Endodermal cell (in vitro differentiated cells): ENCODE results near the gene APBA1. TPM values are rescaled to one million over a fixed set of nuclear protein-coding genes. Genes with fewer than 3 reads are reported as not detected.

Source experiments
- DNase-seq: peaks from one replicate; pipeline ENCODE4 v3.0.0-alpha.2; 2017
- H3K27ac ChIP-seq: 2 replicates; pipeline ENCODE4 v1.5.1; 2013; ENCODE audit warnings: mild to moderate bottlenecking, low read depth, low read length, moderate library complexity
- H3K27me3 ChIP-seq: 2 replicates; pipeline ENCODE4 v1.6.1; 2013; ENCODE audit warnings: mild to moderate bottlenecking, low read length, moderate library complexity; ENCODE audit not compliant: insufficient read depth, control insufficient read depth, poor library complexity, severe bottlenecking
- H3K36me3 ChIP-seq: 2 replicates; pipeline ENCODE4 v1.7.0; 2013; ENCODE audit warnings: mild to moderate bottlenecking, low read length, moderate library complexity; ENCODE audit not compliant: control insufficient read depth, insufficient read depth
- H3K4me1 ChIP-seq: one replicate; pipeline ENCODE4 v1.7.0; 2013; ENCODE audit warnings: low read length; ENCODE audit not compliant: control insufficient read depth, insufficient read depth
- H3K4me3 ChIP-seq: 2 replicates; pipeline ENCODE4 v1.5.1; 2013; ENCODE audit warnings: mild to moderate bottlenecking, low read length, moderate library complexity
- H3K9ac ChIP-seq: 2 replicates; pipeline ENCODE4 v1.6.1; 2013; ENCODE audit warnings: mild to moderate bottlenecking, low read length, moderate library complexity; ENCODE audit not compliant: poor library complexity, severe bottlenecking; ENCODE audit errors: extremely low read depth
- H3K9me3 ChIP-seq: 2 replicates; pipeline ENCODE4 v1.6.1; 2013; ENCODE audit warnings: mild to moderate bottlenecking, low read length, moderate library complexity; ENCODE audit not compliant: control insufficient read depth
- H3K27ac Mint-ChIP-seq: 2 replicates; pipeline ENCODE4 v1.8.0; 2020; ENCODE audit warnings: mixed read lengths
- H3K27me3 Mint-ChIP-seq: 2 replicates; pipeline ENCODE4 v1.8.0; 2021; ENCODE audit warnings: mild to moderate bottlenecking, mixed read lengths; ENCODE audit not compliant: insufficient read depth
- H3K36me3 Mint-ChIP-seq: 2 replicates; pipeline ENCODE4 v1.8.0; 2020; ENCODE audit warnings: low read depth, mixed read lengths
- H3K4me1 Mint-ChIP-seq: 2 replicates; pipeline ENCODE4 v1.8.0; 2020; ENCODE audit warnings: mixed read lengths
- H3K4me3 Mint-ChIP-seq: 2 replicates; pipeline ENCODE4 v1.8.0; 2020; ENCODE audit warnings: mild to moderate bottlenecking, moderate library complexity, mixed read lengths
- H3K9me3 Mint-ChIP-seq: 2 replicates; pipeline ENCODE4 v1.8.0; 2020; ENCODE audit warnings: mild to moderate bottlenecking, mixed read lengths
- WGBS, 2 experiments: methylation state at CpG; one replicate each; pipeline versions ENCODE4 v1.1.5 to v1.1.7; 2013; ENCODE audit warnings: missing lambda C conversion rate in 2 of 2, mixed read lengths in 1 of 2; ENCODE audit not compliant: insufficient coverage in 1 of 2, insufficient read length in 1 of 2; 5-methylcytosine and 5-hydroxymethylcytosine counted together
- total RNA-seq, 2 donors: library from RNA; stranded (reverse); fragmentation: NEBNext Ultra II Directional in 1 of 2; extraction: Animal tissue kit (Norgen Biotek cat#: 25700) in 1 of 2; gene quantifications; 2 replicates in 1 of 2; 3 replicates in 1 of 2; pipeline ENCODE4 v1.2.1, GENCODE V29; 2021
- TF ChIP-seq, protein P1 (sequence below): fragments of 200-600 bp; sonication (generic); conservative IDR thresholded peaks from 2 replicates; pipeline ENCODE4 v1.5.0; 2021; ENCODE audit warnings: antibody characterized with exemption, mild to moderate bottlenecking

APBA1 gene
- total RNA-seq, 2 donors from 2014 or later = 0.51 to 0.75 TPM

- no peaks in the 10 kb centered on the region for H3K27me3 Mint-ChIP-seq
- H3K36me3 Mint-ChIP-seq = no peaks in the 10 kb centered on the region
- Histone ChIP-seq H3K4me3 (no peak overlapping the region), H3K9ac (no peak overlapping the region), H3K9me3 (no peaks in the 10 kb centered on the region), H3K36me3 (no peaks in the 10 kb centered on the region), H3K27me3 (no peaks in the 10 kb centered on the region), H3K4me1 (peaks cover 5% of the 10 kb centered on the region), H3K27ac (no peak overlapping the region)
- no peak for DNase-seq
- no peaks in the 10 kb centered on the region for H3K9me3 Mint-ChIP-seq
- H3K4me3 Mint-ChIP-seq = no peak overlapping the region
- TF ChIP-seq, protein P1, sequence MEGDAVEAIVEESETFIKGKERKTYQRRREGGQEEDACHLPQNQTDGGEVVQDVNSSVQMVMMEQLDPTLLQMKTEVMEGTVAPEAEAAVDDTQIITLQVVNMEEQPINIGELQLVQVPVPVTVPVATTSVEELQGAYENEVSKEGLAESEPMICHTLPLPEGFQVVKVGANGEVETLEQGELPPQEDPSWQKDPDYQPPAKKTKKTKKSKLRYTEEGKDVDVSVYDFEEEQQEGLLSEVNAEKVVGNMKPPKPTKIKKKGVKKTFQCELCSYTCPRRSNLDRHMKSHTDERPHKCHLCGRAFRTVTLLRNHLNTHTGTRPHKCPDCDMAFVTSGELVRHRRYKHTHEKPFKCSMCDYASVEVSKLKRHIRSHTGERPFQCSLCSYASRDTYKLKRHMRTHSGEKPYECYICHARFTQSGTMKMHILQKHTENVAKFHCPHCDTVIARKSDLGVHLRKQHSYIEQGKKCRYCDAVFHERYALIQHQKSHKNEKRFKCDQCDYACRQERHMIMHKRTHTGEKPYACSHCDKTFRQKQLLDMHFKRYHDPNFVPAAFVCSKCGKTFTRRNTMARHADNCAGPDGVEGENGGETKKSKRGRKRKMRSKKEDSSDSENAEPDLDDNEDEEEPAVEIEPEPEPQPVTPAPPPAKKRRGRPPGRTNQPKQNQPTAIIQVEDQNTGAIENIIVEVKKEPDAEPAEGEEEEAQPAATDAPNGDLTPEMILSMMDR = no peak
- no peak overlapping the region for H3K27ac Mint-ChIP-seq
- H3K4me1 Mint-ChIP-seq = peaks cover 10% of the 10 kb centered on the region
Measured at GRCh38 chr9:69657269-69657668, 14.9 kb downstream of the APBA1 start.

- Histone ChIP-seq H3K4me1 (peaks cover 2% of the 10 kb centered on the region), H3K9ac (no peak overlapping the region), H3K4me3 (no peak overlapping the region), H3K27me3 (no peaks in the 10 kb centered on the region), H3K9me3 (no peaks in the 10 kb centered on the region), H3K27ac (no peak overlapping the region), H3K36me3 (no peaks in the 10 kb centered on the region)
- no peak overlapping the region for H3K4me3 Mint-ChIP-seq
- H3K9me3 Mint-ChIP-seq = no peaks in the 10 kb centered on the region
- 71 to 92% methylated on average over 1 to 2 of the region's 2 CpGs for WGBS, 2 experiments
- peaks cover 10% of the 10 kb centered on the region for H3K4me1 Mint-ChIP-seq
- H3K27ac Mint-ChIP-seq = no peak overlapping the region
- H3K27me3 Mint-ChIP-seq = no peaks in the 10 kb centered on the region
- H3K36me3 Mint-ChIP-seq = no peaks in the 10 kb centered on the region
- DNase-seq = no peak
- TF ChIP-seq, protein P1 = no peak
Measured at GRCh38 chr9:69655065-69655464, 17.1 kb downstream of the APBA1 start.

DNA sequence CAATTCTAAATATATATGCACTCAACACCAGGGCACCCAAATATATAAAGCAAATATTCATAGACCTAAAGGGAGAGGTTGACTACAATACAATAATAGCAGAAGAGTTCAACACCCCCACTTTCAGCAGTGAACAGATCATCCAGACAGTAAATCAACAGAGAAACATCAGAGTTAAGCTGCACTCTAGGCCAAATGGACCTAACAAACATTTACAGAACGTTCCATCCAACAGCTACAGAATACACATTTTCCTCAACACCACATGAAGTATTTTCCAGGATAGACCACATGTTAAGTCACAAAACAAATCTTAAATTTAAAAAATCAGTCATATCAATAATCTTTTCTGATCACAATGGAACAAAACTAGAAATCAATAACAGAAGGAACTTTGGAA, 18.9 kb downstream of the APBA1 start:
- WGBS, 2 experiments = 93 to 100% methylated on average over 1 of the region's 1 CpG
- H3K27ac ChIP-seq = no peak overlapping the region

More for the DNA sequence above, 18.9 kb downstream of the APBA1 start:
- Histone ChIP-seq H3K4me1 (no peaks in the 10 kb centered on the region), H3K27me3 (no peaks in the 10 kb centered on the region), H3K9ac (no peak overlapping the region), H3K4me3 (no peak overlapping the region), H3K36me3 (no peaks in the 10 kb centered on the region), H3K9me3 (no peaks in the 10 kb centered on the region)
- peaks cover 10% of the 10 kb centered on the region for H3K4me1 Mint-ChIP-seq
- no peak overlapping the region for H3K27ac Mint-ChIP-seq
- TF ChIP-seq, protein P1 = no peak
- H3K9me3 Mint-ChIP-seq = no peaks in the 10 kb centered on the region
- H3K27me3 Mint-ChIP-seq = no peaks in the 10 kb centered on the region
- H3K36me3 Mint-ChIP-seq = no peaks in the 10 kb centered on the region
- no peak overlapping the region for H3K4me3 Mint-ChIP-seq
- DNase-seq = no peak
